ENCODE results near the gene RAB3D.
"Not testable (repeated sequence)": the region's sequence is repeated elsewhere in the genome, so short reads cannot be mapped to it uniquely, and the experiment has no call there.

RAB3D gene

DNA sequence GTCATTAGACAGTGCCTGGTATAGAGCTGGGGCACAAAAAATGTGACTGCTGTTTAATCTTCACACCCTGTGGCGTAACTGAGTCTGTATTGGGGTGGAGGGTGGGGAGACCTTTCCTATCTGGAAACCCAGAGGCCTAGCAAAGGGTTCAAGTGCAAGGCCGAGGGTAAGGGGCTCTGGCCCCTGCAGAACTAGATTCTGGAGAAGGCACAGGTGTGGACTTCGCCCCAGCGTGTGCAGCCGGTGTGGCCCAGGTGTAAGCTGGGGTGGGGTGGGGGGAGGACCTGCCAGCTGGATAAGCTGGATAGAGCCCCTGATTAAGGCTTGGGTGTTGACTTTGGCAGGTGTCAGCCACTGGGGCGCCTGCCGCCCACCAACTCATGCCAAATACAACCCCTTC is 1.3 kb downstream of the RAB3D start:
- TF ChIP-seq ZFP30 (CRISPR knock-in tag; IDR thresholded peaks at IDR 0.05) (no peak), CSDC2 (CRISPR knock-in tag; IDR thresholded peaks at IDR 0.05) (no peak), RARB (CRISPR knock-in tag; IDR thresholded peaks at IDR 0.05) (no peak), ZNF8 (CRISPR knock-in tag; IDR thresholded peaks at IDR 0.05) (no peak), BACH2 (CRISPR knock-in tag; IDR thresholded peaks at IDR 0.05; ENCODE audit: borderline replicate concordance) (no peak), ZNF565 (CRISPR knock-in tag; conservative IDR thresholded peaks at IDR 0.05; ENCODE audit: low read depth) (no peak), PPARA (CRISPR knock-in tag; IDR thresholded peaks at IDR 0.05; ENCODE audit: borderline replicate concordance) (no peak), ZC3H10 (CRISPR knock-in tag; IDR thresholded peaks at IDR 0.05) (no peak), SNAI2 (CRISPR knock-in tag; IDR thresholded peaks at IDR 0.05) (no peak), TOX (CRISPR knock-in tag; IDR thresholded peaks at IDR 0.05; ENCODE audit: borderline replicate concordance) (no peak), OSR1 (CRISPR knock-in tag; IDR thresholded peaks at IDR 0.05) (no peak)
- TF ChIP-seq, protein P1, sequence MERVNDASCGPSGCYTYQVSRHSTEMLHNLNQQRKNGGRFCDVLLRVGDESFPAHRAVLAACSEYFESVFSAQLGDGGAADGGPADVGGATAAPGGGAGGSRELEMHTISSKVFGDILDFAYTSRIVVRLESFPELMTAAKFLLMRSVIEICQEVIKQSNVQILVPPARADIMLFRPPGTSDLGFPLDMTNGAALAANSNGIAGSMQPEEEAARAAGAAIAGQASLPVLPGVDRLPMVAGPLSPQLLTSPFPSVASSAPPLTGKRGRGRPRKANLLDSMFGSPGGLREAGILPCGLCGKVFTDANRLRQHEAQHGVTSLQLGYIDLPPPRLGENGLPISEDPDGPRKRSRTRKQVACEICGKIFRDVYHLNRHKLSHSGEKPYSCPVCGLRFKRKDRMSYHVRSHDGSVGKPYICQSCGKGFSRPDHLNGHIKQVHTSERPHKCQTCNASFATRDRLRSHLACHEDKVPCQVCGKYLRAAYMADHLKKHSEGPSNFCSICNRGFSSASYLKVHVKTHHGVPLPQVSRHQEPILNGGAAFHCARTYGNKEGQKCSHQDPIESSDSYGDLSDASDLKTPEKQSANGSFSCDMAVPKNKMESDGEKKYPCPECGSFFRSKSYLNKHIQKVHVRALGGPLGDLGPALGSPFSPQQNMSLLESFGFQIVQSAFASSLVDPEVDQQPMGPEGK (CRISPR knock-in tag; IDR thresholded peaks at IDR 0.05; ENCODE audit: borderline replicate concordance): no peak
- TF ChIP-seq, protein P2, sequence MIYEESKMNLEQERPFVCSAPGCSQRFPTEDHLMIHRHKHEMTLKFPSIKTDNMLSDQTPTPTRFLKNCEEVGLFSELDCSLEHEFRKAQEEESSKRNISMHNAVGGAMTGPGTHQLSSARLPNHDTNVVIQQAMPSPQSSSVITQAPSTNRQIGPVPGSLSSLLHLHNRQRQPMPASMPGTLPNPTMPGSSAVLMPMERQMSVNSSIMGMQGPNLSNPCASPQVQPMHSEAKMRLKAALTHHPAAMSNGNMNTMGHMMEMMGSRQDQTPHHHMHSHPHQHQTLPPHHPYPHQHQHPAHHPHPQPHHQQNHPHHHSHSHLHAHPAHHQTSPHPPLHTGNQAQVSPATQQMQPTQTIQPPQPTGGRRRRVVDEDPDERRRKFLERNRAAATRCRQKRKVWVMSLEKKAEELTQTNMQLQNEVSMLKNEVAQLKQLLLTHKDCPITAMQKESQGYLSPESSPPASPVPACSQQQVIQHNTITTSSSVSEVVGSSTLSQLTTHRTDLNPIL (CRISPR knock-in tag; IDR thresholded peaks at IDR 0.05; ENCODE audit: low read depth): no peak
- TF ChIP-seq, protein P3, sequence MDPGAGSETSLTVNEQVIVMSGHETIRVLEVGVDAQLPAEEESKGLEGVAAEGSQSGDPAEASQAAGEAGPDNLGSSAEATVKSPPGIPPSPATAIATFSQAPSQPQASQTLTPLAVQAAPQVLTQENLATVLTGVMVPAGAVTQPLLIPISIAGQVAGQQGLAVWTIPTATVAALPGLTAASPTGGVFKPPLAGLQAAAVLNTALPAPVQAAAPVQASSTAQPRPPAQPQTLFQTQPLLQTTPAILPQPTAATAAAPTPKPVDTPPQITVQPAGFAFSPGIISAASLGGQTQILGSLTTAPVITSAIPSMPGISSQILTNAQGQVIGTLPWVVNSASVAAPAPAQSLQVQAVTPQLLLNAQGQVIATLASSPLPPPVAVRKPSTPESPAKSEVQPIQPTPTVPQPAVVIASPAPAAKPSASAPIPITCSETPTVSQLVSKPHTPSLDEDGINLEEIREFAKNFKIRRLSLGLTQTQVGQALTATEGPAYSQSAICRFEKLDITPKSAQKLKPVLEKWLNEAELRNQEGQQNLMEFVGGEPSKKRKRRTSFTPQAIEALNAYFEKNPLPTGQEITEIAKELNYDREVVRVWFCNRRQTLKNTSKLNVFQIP (CRISPR knock-in tag; IDR thresholded peaks at IDR 0.05; ENCODE audit: borderline replicate concordance, low read depth): no peak
- no peak for ATAC-seq

DNA sequence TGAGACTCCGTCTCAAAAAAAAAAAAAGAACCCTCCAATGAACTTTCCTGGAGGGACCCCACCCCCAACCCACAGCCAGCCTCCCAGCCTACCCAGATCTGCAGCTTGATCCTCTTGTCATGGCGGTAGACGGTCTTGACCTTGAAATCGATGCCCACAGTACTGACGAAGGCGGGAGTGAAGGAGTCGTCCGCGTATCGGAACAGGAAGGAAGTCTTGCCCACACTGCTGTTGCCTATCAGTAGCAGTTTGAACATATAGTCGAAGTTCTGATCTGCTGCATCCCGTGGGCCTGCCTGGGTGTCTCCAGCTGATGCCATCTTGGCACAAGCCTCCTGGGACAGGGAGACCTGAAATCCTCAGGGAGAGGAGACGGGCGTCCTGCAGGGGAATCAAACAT is 2.4 kb downstream of the RAB3D start:
- TF ChIP-seq ESRRG (CRISPR knock-in tag; IDR thresholded peaks at IDR 0.05) (no peak), GLIS3 (CRISPR knock-in tag; IDR thresholded peaks at IDR 0.05) (no peak), CSDC2 (CRISPR knock-in tag; IDR thresholded peaks at IDR 0.05) (no peak), ZNF8 (CRISPR knock-in tag; IDR thresholded peaks at IDR 0.05) (no peak), ZFP3 (CRISPR knock-in tag; IDR thresholded peaks at IDR 0.05) (no peak), OSR1 (CRISPR knock-in tag; IDR thresholded peaks at IDR 0.05) (no peak), PPARA (CRISPR knock-in tag; IDR thresholded peaks at IDR 0.05; ENCODE audit: borderline replicate concordance) (no peak), ZFP30 (CRISPR knock-in tag; IDR thresholded peaks at IDR 0.05) (no peak), RARB (CRISPR knock-in tag; IDR thresholded peaks at IDR 0.05) (no peak), ZC3H10 (CRISPR knock-in tag; IDR thresholded peaks at IDR 0.05) (no peak), TOX (CRISPR knock-in tag; IDR thresholded peaks at IDR 0.05; ENCODE audit: borderline replicate concordance) (no peak)
- TF ChIP-seq, protein P1 (CRISPR knock-in tag; IDR thresholded peaks at IDR 0.05; ENCODE audit: borderline replicate concordance): no peak
- TF ChIP-seq, protein P2 (CRISPR knock-in tag; IDR thresholded peaks at IDR 0.05; ENCODE audit: low read depth): no peak
- TF ChIP-seq, protein P4, sequence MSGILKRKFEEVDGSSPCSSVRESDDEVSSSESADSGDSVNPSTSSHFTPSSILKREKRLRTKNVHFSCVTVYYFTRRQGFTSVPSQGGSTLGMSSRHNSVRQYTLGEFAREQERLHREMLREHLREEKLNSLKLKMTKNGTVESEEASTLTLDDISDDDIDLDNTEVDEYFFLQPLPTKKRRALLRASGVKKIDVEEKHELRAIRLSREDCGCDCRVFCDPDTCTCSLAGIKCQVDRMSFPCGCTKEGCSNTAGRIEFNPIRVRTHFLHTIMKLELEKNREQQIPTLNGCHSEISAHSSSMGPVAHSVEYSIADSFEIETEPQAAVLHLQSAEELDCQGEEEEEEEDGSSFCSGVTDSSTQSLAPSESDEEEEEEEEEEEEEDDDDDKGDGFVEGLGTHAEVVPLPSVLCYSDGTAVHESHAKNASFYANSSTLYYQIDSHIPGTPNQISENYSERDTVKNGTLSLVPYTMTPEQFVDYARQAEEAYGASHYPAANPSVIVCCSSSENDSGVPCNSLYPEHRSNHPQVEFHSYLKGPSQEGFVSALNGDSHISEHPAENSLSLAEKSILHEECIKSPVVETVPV (CRISPR knock-in tag; IDR thresholded peaks at IDR 0.05): no peak
- no peak for ATAC-seq

DNA sequence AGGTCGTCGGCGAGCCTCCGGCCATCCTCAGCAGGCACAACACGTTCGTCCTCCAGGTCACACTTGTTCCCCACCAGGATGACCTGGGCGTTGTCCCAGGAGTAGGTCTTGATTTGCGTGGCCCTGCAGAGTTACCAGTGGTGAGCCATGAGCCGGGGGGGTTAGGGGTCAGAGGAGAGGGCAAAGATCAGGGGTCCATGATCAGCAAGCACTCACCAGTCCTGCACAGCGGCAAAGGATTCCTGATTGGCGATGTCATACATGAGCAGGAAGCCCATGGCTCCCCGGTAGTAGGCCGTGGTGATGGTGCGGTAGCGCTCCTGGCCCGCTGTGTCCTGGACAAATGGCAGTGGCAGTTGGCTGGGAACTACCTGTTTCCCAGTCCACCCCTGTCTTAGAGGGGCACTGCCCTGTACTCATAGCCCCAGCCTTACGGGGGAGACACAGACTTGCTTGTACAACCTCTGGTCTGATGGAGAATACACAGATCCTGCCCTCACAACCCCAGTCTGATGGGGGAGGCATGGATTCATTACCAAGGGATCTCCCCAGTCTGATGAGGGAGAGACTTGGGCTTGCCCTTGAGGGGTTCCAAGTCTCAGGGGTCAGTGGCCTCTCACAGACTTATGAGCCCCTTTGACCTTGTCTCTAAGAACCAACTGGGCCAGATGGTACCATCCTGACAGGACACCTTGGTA is 3.9 kb downstream of the RAB3D start:
- TF ChIP-seq ARNTL (CRISPR knock-in tag; IDR thresholded peaks at IDR 0.05; ENCODE audit: borderline replicate concordance, low read depth) (no peak), ZFP30 (CRISPR knock-in tag; IDR thresholded peaks at IDR 0.05) (no peak)
- no peak for ATAC-seq

DNA sequence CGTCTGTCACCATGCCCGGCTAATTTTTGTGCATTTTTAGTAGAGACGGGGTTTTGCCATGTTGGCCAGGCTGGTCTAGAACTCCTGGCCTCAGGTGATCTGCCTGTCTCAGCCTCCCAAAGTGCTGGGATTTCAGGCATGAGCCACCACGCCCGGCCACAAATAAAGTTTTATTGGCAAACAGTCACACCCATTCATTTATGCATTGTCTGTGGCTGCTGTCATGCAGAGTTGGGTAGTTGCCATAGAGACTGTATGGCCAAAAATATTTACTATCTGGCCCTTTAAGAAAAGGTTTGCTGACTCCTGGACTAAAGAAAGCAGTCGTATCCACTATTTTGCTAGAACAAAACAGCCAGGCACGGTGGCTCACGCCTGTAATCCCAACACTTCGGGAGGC is 5.6 kb downstream of the RAB3D start:
- ATAC-seq: not testable (repeated sequence)
